SH-SY5Y (cell line): Measurements from ENCODE around the gene SYNPO.

ENCODE experiments used
- GATA2 ChIP-seq: IDR thresholded peaks from 2 replicates; pipeline ENCODE4 v1.6.1; 2011; ENCODE audit warnings: mild to moderate bottlenecking, low read depth, low read length
- GATA3 ChIP-seq: IDR thresholded peaks from 2 replicates; pipeline ENCODE4 v1.6.1; 2011; ENCODE audit warnings: low read depth, mild to moderate bottlenecking, low read length, moderate library complexity

DNA sequence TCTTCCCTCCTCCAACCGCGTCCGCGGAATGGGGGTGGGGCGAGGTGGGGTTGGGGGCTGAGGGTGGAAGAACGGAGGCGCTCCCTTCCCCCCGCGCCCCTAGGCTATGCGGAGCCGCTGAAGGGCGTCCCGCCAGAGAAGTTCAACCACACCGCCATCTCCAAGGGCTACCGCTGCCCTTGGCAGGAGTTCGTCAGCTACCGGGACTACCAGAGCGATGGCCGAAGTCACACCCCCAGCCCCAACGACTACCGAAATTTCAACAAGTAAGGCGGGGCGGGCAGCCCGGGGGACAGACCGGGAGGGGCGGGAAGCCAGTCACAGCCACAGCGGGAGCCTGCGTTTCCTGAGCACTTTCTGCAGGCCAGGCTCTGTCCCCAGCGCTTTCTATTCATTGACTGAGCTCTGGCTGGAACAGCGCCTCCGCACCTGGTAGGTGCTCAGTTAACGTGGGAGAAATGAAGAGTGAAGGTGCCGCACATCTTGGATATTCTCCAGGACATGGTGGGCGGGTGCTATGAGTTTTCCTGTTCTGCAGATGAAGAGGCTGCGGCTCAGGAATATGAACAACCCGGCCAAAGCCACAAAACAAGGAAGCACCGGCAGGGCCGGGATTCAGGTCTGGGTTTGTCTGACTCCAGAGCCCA, 31.9 kb downstream of the SYNPO start:
- no peak for TF ChIP-seq GATA2
- TF ChIP-seq GATA3: no peak
